HG02642 (cell line): Measurements from ENCODE around the gene MMP27.
A peak's percentile ranks its signal among the peaks of the same experiment; 100 is the strongest.

Experiments used
- ATAC-seq: cut with Tn5 transposase; IDR thresholded peaks from one replicate; pipeline ENCODE4 v1.9.1; 2021; ENCODE audit warnings: mild to moderate bottlenecking; ENCODE audit not compliant: unreplicated experiment, poor library complexity

MMP27 gene

DNA sequence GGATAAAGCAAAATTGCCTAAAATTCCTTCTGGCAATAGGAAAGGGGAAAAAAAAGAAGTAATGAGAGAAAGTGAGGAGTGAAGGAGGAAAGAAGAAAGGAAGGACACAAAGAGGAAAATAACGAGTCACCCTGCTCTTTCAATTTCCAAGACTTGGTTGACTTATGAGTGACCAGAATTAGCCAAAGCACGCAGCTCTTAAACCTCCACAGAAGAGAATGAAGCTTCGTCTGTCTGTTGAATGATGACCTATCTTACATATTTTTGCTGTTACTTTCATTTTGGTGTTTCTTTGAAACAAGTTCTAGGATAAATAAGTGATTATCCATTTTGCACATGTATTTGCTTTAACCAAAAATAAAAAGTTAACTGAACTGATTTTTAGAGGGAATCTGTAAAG, 728 bp downstream of the MMP27 start:
- ATAC-seq: no peak

DNA sequence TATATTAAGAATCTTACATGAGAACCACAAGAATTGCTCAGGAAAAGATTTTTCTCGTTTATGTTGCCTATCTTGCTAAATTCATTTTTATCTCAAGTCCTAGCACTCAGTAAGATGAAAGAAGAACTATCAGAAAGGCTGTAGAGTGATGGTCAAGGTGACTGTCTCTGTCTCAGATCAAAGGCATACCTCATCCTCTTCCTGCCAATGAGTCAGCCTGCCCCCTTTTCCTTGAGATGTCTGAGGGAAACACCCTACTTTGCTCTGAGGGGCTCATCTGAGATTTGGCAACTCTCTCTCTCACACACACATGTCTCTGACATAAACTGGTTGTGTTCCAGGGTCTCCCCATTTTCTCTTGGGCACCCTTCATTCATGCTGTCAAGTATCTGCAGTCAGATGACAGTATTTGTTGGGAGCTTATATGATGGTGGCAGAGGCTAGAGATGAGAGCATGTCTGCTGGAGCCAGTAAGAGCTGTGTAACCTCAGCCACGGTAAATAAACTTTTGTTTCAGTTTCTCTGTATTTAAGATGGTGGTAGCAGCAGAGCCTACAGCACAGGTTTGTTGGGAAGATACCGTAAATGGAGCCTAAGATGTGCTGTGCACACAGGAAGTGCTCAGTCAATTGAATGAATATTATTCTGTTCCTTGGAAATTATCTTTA, 1.6 kb downstream of the MMP27 start:
- no peak for ATAC-seq

DNA sequence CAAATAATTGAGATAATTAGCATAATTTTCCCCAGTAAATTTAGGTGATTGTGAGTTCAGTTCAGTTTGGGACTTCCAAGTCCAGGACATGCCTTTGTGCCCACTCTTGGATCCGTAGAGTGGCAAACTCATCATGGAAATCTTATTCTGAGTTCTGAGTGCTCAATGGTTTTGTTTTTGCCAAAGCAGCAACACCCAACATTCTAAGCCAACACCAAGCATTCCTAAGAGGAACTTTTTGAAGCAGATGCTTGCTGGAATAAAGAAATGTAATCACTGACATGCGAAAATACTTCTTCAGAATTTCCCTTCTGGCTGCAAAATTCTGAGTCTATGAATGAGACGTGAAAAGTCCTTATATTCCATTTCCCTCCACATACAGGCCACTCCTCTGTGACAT, 10.4 kb downstream of the MMP27 start:
- ATAC-seq: no peak

DNA sequence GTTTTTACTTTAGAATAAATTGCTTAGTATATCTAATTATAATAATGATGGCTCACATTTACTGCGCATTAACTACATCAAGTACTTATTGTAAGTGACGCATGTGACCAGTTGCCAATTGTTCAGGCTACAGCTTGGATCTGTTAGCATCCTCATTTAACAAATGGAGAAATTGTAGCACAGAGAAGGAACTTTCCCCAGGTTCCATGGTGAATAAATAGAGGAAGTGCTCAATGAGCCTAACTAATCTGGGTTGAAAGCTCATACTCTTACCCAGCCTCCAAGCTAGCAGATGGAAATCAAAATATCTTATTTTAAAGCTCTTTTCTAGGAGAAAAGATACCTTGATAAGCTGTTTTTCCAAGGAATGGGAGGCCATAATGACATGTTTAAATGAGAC, 19.8 kb downstream of the MMP27 start:
- no peak for ATAC-seq

DNA sequence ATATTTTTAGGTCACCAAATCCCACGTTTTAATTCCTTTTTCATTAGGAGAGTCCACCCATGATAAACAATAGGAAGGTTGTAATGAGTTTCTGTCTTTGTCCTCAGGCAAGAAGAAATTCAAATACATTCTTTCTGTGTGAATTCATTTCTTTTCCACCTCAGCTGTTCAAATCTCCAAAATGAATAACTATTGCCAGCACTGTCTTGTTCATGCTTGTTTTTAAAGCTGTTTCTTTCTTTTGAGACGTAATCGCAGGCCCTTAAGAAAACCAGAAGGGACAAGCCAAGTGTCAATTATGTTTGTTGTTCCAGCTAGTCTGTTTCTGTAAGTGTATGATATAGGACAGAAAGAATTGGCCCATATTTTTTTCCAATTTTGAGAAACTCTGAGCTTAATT, 20.2 kb downstream of the MMP27 start:
- ATAC-seq: no peak

DNA sequence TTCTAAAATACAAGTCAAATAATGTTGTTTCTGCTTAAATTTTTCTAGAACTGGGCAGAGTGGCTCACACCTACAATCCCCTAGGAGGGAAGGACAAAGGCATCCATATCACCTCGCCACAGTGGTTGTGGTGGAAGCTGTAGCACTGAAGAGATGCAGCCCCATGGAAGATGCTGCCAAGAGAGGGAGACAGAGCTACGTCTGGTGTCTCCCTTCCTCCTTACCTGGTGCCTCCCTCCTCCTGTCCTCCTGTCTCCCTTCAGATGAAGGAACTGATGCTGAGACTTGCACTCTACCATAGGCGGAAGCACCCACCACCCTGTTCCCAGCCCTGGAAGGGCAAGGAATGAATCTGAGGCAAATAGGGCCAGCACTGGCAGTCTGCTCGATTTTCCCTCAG, 22.3 kb downstream of the MMP27 start:
- ATAC-seq: no peak

DNA sequence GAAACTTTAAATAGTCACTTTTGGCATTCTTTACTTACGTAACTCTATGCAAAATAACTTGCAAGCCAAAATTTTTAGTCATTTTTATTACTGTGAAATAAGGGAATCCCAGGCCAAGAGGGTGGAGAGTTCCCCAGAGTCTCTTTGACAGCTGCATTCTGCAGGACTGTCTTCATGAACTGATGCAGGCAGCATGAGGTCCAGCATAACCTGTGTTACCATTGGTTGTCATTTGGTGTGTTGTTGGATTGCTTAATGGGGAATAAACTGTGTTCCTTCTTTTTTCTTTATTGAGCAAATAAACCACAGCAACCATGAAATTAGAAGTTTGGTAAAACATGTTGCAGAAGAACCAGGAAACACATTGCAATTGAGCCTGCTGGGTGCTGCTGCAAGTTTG, 24.6 kb downstream of the MMP27 start:
- no peak for ATAC-seq

DNA sequence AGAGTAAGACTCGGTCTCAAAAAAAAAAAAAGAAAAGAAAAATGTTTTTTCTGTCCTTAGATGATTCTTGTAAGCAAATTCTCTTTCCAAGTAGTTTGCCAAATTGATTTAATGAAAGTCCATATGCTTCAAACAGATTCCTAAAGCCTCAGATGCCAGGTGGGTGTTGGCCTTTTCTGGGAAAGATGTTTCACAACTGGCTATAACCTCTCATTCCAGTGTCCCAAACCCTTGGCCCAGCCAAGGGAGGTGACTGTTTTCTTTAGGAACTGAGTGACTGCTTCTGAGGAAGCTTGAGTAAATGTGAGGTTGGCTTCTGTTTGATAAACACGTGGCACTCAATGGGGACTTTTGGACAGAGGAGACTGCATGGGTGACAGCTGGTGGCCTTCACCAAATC, 27.5 kb downstream of the MMP27 start:
- ATAC-seq: no peak

DNA sequence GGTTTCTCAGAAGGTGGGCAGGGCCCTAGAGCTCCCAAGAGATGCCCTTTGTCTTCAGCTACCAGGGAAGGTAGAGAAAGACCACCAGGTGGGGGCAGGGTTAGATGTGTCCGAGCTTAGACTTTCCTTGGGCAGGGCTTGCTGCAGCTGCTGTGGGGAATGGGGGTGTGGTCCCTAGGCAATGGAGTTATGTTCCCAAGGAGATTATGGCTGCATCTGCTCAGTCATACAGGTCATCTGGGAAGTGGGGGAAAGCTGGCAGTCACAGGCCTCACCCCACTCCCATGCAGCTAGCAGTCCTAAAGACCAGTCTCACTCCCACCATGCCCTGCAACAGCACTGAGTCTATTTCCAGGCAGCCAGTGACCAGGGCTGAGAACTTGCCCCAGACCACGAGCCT, 29.5 kb downstream of the MMP27 start:
- ATAC-seq: no peak

DNA sequence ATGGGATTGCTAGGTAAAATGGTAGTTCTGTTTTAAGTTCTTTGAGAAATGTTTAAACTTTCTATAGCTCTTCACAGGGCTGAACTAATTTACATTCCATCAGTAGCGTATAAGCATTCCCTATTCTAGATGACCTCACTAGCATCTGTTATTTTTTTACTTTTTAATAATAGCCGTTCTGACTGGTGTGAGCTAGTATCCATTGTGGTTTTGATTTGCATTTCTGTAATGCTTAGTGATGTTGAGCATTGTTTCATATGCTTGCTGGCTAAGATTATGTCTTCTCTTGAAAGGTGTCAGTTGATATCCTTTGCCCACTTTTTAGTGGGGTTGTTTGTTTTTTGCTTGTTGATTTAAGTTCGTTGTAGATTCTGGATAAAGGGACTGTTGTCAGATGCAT, 35.9 kb downstream of the MMP27 start:
- ATAC-seq: peak; percentile 64

DNA sequence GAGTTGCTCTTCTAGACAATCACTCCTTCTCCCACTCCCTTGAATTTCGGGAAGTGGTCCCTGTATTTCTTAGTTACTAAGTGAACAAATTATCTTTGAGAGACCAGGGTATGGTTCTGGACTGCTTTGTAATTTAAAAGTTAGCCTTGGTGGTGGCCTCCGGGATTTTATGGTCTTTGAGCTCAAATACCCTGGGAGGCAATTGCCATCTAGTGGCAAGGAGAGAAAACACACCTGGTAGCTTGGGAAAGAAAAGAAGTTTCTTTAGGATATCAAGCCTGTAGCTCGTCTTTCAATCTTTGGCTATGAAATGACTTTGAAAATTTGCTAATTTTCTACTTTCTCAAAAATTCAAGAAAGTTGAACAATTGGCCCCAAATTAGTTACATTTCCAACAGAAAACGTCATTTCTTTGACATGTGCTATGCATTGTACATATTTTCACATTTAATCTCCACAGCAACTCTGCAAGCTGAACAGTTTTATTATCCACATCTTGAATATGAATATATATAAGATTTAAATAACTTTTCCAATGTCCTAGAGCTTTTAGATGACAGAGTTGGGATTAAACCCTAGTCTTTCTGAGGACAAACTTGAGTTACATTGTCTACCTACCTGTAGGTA, 39.1 kb downstream of the MMP27 start:
- ATAC-seq: peak; percentile 60

DNA sequence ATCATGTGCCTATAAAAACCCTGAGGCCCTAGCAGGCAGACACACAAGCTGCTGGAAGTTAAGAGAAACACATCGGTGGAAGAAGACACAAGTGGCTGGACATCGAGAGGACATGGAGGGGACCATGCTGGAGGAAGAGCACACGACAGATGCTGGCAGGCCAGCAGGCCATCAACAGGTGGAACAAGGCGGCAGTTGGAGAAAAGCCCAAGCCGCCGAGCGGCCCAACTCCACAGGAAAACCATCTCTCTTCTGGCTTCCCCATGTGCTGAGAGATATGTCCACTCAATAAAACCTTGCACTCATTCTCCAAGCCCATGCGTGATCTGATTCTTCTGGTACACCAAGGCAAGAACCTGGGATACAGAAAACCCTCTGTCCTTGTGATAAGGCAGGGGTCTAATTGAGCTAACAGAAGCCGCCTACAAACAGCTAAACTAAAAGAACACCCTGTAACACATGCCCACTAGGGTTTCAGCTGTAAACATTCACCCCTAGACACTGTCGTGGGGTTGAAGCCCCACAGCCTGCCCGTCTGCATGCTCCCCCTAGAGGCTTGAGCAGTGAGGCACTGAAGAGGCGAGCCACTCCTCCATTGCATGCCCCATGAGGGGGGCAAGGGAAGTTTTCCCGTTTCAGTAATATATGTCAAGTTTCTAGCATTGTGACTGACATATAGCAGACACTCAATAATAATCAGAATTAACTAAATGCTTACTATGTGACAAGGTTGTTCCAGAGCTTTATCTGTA, 41.4 kb downstream of the MMP27 start:
- peak; percentile 71 for ATAC-seq

DNA sequence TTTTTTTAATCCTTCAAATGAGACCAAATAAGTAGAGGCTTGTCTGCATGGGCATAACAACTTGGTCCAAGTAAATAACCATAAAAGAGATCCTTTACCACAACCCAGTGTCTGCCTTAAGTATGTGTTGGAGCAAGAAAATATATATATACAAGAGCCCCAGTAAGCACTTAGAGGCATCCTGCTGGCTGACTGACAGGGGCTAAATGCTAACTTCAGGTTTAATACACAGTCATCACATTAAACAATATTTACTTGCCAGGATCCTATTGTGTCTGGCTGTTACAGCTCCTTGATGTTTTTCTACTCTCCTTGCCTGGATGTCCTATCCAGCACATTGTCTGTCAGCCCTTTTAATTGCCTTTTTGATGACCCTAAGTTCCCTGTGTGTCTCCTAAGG, 43.0 kb downstream of the MMP27 start:
- ATAC-seq: no peak

DNA sequence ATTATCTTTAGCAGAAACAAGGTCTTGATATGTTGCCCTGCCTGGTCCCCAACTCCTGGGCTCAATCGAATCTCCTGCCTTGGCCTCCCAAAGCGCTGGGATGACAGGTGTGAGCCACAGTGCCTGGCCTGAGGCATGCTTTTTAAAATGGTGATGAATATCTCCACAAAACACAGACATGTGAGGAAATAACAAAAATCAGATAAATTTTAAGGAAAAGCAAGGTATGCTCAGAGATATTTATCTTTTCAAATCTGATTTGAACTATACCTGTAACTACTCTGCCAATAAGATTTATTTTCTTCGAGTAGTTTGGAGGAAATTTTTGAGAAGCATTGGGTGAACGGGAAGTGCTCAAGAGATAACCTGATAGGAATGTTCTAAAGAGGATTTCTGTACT, 44.5 kb downstream of the MMP27 start:
- no peak for ATAC-seq

DNA sequence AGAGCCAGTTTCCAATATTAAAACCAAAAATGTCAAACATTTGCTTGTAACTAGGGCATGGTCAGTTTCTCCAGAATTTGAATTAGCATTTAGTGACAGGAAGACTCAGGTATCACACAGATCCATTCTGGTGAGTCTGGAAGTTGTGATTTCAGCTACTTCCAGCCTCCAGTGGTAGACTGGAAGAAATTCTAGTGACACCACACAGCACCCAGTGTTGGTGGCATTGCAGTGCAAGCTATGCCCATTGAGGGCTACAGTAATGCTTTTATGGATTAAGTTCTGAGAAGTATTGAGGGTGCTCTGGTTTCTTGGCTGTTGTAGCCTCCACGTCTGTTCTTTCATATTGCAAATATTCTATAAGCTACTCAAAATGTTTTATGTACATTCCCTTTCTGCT, 49.0 kb downstream of the MMP27 start:
- no peak for ATAC-seq

DNA sequence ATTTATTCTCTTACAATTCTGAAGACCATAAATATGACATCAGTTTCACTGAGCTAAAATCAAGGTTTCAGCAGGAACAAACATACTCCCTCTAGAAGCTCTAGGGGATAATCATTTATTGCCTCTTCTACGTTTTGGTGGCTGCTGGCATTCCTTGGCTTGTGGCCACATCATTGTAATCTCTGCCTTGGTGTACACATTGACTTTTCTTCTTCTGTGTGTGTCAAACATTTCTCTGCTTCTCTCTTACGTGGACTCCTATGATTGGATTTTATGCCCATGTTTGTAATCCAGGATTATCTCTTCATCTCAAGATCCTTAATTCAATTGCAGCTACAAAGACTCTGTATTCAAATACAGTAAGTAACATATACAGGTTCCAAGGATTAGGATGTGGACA, 50.0 kb downstream of the MMP27 start:
- ATAC-seq: no peak

DNA sequence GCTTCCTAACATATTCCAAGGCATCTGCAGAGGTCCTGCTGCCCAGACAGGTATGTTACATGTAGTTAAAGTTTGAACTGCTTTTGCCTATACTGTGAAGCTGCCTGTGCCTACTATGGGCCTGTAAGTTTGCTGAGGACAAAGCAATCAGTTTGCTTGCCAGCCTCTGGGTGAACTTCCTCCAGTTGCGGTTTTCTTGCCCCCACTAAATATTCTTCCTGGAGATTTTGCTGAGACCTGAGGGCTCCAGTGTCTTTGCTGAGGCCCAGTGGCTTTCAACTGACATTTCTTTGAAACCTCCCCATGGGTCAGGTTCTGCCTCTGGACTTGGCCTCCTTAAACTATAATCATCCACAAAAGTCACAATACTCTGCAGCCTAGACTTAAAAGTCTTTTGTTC, 50.8 kb downstream of the MMP27 start:
- no peak for ATAC-seq

DNA sequence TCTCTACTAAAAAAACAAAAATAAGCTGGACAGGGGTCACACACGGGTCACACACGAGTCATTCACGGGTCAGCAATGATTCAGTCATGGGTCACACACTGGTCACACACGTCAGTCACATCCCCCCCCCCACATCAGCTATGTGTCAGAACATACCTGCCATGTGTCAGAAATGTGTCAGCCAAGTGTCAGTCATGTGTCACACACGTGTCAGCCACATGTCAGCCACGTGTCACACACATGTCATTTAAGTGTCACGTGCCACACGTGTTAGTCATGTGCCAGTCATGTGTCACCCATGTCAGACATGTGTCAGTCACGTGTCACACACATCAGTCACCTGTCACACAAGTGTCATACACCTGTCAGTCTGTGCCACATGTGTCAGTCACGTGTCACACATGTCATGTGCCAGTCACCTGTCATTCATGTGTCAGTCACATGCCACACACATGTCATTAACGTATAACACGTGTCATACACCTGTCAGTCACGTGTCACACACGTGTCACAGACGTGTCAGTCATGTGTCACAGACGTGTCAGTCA, 51.8 kb downstream of the MMP27 start:
- no peak for ATAC-seq

DNA sequence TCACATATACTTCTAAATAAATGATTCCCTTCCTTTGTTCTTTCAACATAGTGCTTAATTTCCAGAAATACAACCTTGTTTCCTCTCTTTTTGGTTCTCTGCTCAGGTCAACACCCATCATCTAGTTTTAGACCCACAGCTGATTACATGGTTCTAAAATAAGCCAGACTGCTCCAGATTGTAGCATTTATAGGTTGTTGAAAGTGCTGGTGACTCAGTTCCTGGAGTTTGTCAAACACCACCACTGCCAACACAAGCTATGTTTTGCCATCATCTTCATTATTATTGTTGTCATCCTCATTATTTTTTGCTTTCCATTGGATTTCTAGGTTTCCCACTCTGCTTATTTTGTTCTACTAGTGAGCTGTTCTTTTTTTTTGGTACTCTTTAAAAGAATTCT, 58.1 kb downstream of the MMP27 start:
- no peak for ATAC-seq

DNA sequence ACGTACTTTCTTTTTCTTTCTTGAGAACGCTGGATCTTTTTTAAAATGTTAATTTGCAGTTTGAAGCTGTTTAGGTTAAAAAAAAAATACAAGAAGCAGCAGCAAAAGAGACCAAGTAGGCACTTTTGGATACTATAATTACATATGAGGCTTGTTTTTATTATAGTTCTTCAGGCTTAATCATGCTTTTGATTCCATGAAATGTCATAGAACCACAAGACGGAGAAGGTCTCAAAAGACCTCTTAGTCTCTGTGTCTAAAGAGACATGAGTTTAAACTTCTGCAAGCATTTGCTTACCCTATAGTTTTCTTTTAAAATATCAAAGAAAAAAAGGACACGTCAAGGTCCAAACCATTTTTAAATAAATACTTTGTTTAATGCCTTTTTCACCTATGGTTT, 61.6 kb downstream of the MMP27 start:
- no peak for ATAC-seq
